HL-60 (cell line): ENCODE data around the gene RNF222.

ENCODE experiments used
- TF ChIP-seq, protein P1 (sequence below): IDR thresholded peaks from 2 replicates; pipeline ENCODE4 v1.6.1; 2012; ENCODE audit warnings: low read depth; ENCODE audit not compliant: insufficient replicate concordance
- TF ChIP-seq, protein P2 (sequence below): IDR thresholded peaks from one replicate; pipeline ENCODE4 v1.5.1; 2011; ENCODE audit warnings: low read length, control low read depth, inconsistent platforms; ENCODE audit not compliant: insufficient read depth

DNA sequence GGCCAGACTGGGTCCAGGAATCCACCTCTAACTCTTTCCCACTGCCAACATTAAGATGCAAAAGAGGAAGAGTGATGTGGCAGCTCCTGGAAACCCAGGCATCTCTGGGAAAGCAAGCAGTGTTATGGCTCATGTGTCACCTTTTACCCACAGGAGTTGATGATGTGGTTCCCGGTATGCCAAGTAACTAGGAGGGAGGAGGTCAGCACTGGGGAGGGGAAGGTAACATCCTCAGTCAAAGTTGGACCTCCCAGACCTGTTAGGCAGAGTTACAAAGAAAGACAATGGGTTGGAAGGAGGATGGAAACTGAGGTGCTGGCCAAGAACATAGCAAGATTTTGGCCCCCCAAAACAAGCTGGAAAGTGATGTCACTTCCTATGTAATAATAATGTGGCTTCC lies 32.5 kb downstream of the RNF222 start:
- TF ChIP-seq, protein P1, sequence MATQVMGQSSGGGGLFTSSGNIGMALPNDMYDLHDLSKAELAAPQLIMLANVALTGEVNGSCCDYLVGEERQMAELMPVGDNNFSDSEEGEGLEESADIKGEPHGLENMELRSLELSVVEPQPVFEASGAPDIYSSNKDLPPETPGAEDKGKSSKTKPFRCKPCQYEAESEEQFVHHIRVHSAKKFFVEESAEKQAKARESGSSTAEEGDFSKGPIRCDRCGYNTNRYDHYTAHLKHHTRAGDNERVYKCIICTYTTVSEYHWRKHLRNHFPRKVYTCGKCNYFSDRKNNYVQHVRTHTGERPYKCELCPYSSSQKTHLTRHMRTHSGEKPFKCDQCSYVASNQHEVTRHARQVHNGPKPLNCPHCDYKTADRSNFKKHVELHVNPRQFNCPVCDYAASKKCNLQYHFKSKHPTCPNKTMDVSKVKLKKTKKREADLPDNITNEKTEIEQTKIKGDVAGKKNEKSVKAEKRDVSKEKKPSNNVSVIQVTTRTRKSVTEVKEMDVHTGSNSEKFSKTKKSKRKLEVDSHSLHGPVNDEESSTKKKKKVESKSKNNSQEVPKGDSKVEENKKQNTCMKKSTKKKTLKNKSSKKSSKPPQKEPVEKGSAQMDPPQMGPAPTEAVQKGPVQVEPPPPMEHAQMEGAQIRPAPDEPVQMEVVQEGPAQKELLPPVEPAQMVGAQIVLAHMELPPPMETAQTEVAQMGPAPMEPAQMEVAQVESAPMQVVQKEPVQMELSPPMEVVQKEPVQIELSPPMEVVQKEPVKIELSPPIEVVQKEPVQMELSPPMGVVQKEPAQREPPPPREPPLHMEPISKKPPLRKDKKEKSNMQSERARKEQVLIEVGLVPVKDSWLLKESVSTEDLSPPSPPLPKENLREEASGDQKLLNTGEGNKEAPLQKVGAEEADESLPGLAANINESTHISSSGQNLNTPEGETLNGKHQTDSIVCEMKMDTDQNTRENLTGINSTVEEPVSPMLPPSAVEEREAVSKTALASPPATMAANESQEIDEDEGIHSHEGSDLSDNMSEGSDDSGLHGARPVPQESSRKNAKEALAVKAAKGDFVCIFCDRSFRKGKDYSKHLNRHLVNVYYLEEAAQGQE: no peak
- TF ChIP-seq, protein P2, sequence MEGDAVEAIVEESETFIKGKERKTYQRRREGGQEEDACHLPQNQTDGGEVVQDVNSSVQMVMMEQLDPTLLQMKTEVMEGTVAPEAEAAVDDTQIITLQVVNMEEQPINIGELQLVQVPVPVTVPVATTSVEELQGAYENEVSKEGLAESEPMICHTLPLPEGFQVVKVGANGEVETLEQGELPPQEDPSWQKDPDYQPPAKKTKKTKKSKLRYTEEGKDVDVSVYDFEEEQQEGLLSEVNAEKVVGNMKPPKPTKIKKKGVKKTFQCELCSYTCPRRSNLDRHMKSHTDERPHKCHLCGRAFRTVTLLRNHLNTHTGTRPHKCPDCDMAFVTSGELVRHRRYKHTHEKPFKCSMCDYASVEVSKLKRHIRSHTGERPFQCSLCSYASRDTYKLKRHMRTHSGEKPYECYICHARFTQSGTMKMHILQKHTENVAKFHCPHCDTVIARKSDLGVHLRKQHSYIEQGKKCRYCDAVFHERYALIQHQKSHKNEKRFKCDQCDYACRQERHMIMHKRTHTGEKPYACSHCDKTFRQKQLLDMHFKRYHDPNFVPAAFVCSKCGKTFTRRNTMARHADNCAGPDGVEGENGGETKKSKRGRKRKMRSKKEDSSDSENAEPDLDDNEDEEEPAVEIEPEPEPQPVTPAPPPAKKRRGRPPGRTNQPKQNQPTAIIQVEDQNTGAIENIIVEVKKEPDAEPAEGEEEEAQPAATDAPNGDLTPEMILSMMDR: no peak
